AG10803 (cell line): Measurements from ENCODE around the gene HAL.
A peak's percentile ranks its signal among the peaks of the same experiment; 100 is the strongest.

ENCODE experiments used
- DNase-seq: peaks from one replicate; pipeline ENCODE4 v3.0.0; 2010; ENCODE audit warnings: low read depth
- H3K4me3 ChIP-seq: 2 replicates; pipeline ENCODE4 v1.5.1; 2011; ENCODE audit warnings: mild to moderate bottlenecking, low read length, control low read depth
- CTCF ChIP-seq: conservative IDR thresholded peaks from 2 replicates; pipeline ENCODE4 v1.5.1; 2011; ENCODE audit warnings: mild to moderate bottlenecking, low read length, control low read depth, inconsistent platforms

Gene HAL

GRCh38 chr12:95942101-95942523, 54.0 kb downstream of the HAL start:
- H3K4me3 ChIP-seq: peak overlapping the region; percentile 62
- DNase-seq: no peak
- TF ChIP-seq CTCF: no peak

GRCh38 chr12:95940514-95940913, 55.6 kb downstream of the HAL start:
- no peak for TF ChIP-seq CTCF
- no peak for DNase-seq
- H3K4me3 ChIP-seq: no peak overlapping the region
